K562 (cell line): Measurements from ENCODE around the gene CAMK2A. TPM values are rescaled to one million over a fixed set of nuclear protein-coding genes. Genes with fewer than 3 reads are reported as not detected.

Experiments used
- MECOM ChIP-seq: fragments of 250-450 bp; sonication (Bioruptor Pico); IDR thresholded peaks from 2 replicates; pipeline ENCODE4 v1.8.0; 2022; ENCODE audit warnings: inconsistent platforms
- MXD1 ChIP-seq: fragments of 250-450 bp; sonication (Bioruptor Pico); IDR thresholded peaks from 2 replicates; pipeline ENCODE4 v1.8.0; 2021; ENCODE audit warnings: borderline replicate concordance, mild to moderate bottlenecking, moderate library complexity; ENCODE audit not compliant: poor library complexity, severe bottlenecking
- SMAD3 ChIP-seq: fragments of 450-650 bp; formaldehyde crosslinking; conservative IDR thresholded peaks from 2 replicates; pipeline ENCODE4 v1.4.0; 2020; ENCODE audit warnings: mild to moderate bottlenecking
- TRIM25 ChIP-seq: fragments of 450-650 bp; IDR thresholded peaks from 2 replicates; pipeline ENCODE4 v1.7.0; 2016; ENCODE audit warnings: borderline replicate concordance
- ZNF282 ChIP-seq: sonication (generic); formaldehyde crosslinking; IDR thresholded peaks from 2 replicates; pipeline ENCODE4 v1.8.1; 2023; ENCODE audit warnings: missing genetic modification reagents
- ZNF318 ChIP-seq, 2 experiments: fragments of 450-650 bp; IDR thresholded peaks; 2 replicates each; pipeline ENCODE4 v1.6.1; 2016; ENCODE audit warnings: mild to moderate bottlenecking in 2 of 2, borderline replicate concordance in 1 of 2, low read depth in 1 of 2, moderate library complexity in 1 of 2
- ZNF41 ChIP-seq: fragments of 250-450 bp; sonication (Bioruptor Pico); conservative IDR thresholded peaks from 2 replicates; pipeline ENCODE4 v1.4.0; 2020; ENCODE audit warnings: mild to moderate bottlenecking
- ZNF507 ChIP-seq: conservative IDR thresholded peaks from 2 replicates; pipeline ENCODE4 v1.6.1; 2017; ENCODE audit warnings: missing genetic modification characterization, missing compliant biosample characterization
- ZNF518B ChIP-seq: fragments of 250-450 bp; sonication (Bioruptor Pico); IDR thresholded peaks from 2 replicates; pipeline ENCODE4 v1.5.0; 2021; ENCODE audit warnings: mild to moderate bottlenecking, moderate library complexity
- polyA plus RNA-seq, 8 experiments: library from polyadenylated mRNA; depleted of rRNA in 4 of 8; stranded (reverse) in 5 of 8; unstranded in 3 of 8; fragments of >200 nt; fragmentation: Nextera tagmentation in 2 of 8; fragmentation: Illumina TruSeq in 1 of 8; extraction: Ambion mirVana in 2 of 8; extraction: Trizol in 1 of 8; gene quantifications; 2 replicates each; pipeline versions ENCODE4 v1.2.1 to v1.2.3, GENCODE V29; 2011 to 2014; ENCODE audit warnings: inconsistent platforms in 1 of 8, missing spikeins in 1 of 8
- total RNA-seq, 7 experiments: library from RNA; depleted of rRNA in 6 of 7; stranded (reverse); fragments of >200 nt in 6 of 7; fragmentation: Illumina TruSeq in 2 of 7; extraction: Trizol in 2 of 7; gene quantifications; 2 replicates each; pipeline versions ENCODE4 v1.2.1 to v1.2.3, GENCODE V29; 2011 to 2021; ENCODE audit warnings: low replicate concordance in 1 of 7

Gene CAMK2A
- total and polyA plus RNA-seq, 9 of the 15 experiments (the other 6 are each of a cell fraction or from before 2014, with no cell fraction given) = 0.01 to 0.18 (median 0.04) TPM; not detected in 6

- TF ChIP-seq ZNF318 (IDR thresholded peaks at IDR 0.05; ENCODE audit: borderline replicate concordance in 1 of 2, low read depth in 1 of 2) = no peak
- no peak for TF ChIP-seq ZNF282 (CRISPR knock-in tag)
- no peak for TF ChIP-seq SMAD3 (CRISPR knock-in tag)
- no peak for TF ChIP-seq ZNF518B (CRISPR knock-in tag)
- TF ChIP-seq ZNF41 (CRISPR knock-in tag) = no peak
- TF ChIP-seq TRIM25 = no peak
- no peak for TF ChIP-seq MXD1
- TF ChIP-seq ZNF507 (tag) = no peak
- no peak for TF ChIP-seq MECOM
These were observed 14.8 kb downstream of the CAMK2A start (continued) for GRCh38 chr5:150274811-150275210.
